ENCODE measurements around the gene LYSET. TPM values are rescaled to one million over a fixed set of nuclear protein-coding genes. Genes with fewer than 3 reads are reported as not detected.
"Not testable (repeated sequence)": the region's sequence is repeated elsewhere in the genome, so short reads cannot be mapped to it uniquely, and the experiment has no call there.

LYSET gene
- total RNA-seq, 4 donors from 2014 or later, result 0.51 to 21.8 (median 14.4) TPM

- intact Hi-C loops (cut with DNase I; ENCODE audit: low total_unique reads), result no loop called here
Measured at GRCh38 chr14:93163564-93163963, 21.6 kb upstream of the LYSET start.

DNA sequence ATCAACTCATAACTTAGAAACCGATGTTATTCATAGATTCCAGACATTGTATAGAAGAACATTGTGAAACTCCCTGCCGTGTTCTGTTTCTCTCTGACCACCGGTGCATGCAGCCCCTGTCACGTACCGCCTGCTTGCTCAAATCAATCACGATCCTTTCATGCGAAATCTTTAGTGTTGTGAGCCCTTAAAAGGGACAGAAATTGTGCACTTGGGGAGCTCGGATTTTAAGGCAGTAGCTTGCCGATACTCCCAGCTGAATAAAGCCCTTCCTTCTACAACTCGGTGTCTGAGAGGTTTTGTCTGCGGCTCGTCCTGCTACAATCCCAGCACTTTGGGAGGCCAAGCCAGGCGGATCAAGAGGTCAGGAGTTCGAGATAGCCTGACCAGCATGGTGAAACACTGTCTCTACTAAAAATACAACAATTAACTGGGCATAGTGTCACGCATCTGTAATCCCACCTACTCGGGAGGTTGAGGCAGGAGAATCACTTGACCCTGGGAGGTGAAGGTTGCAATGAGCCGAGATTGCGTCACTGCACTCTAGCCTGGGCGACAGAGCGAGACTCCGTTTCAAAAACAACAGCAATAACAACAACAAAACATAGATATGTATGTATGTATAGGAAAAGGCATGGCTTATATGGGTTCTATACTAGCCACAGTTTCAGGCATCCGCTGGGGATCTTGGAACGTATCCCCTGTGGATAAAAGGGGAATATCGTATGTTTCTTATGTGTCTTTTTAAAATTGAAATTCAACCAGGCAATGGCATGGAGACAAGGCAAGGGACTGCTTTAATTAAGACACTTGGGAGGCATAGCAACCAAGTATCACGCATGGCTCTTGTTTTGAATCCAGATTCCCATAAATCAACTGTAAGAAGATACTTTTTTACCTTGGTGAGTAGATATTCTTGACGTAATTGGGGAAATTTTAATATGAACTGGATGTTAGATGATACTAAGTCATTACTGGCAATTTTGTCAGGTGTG lies 19.5 kb upstream of the LYSET start:
- H3K27ac ChIP-seq; H3K9me3 ChIP-seq; H3K4me1 ChIP-seq; intact Hi-C loops (cut with DNase I; ENCODE audit: low total_unique reads); H3K36me3 ChIP-seq; H3K4me3 ChIP-seq; H3K27me3 ChIP-seq; DNase-seq: not testable (repeated sequence)

More at GRCh38 chr14:93163564-93163963, 21.6 kb upstream of the LYSET start:
- H3K4me3 ChIP-seq, result no peak overlapping the region
- no peaks in the 10 kb centered on the region for H3K9me3 ChIP-seq
- no peak for DNase-seq
- H3K36me3 ChIP-seq, result no peaks in the 10 kb centered on the region
- H3K4me1 ChIP-seq, result no peaks in the 10 kb centered on the region
- TF ChIP-seq, protein P1, sequence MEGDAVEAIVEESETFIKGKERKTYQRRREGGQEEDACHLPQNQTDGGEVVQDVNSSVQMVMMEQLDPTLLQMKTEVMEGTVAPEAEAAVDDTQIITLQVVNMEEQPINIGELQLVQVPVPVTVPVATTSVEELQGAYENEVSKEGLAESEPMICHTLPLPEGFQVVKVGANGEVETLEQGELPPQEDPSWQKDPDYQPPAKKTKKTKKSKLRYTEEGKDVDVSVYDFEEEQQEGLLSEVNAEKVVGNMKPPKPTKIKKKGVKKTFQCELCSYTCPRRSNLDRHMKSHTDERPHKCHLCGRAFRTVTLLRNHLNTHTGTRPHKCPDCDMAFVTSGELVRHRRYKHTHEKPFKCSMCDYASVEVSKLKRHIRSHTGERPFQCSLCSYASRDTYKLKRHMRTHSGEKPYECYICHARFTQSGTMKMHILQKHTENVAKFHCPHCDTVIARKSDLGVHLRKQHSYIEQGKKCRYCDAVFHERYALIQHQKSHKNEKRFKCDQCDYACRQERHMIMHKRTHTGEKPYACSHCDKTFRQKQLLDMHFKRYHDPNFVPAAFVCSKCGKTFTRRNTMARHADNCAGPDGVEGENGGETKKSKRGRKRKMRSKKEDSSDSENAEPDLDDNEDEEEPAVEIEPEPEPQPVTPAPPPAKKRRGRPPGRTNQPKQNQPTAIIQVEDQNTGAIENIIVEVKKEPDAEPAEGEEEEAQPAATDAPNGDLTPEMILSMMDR (IDR thresholded peaks at IDR 0.05), result no peak
- TF ChIP-seq POLR2A (IDR thresholded peaks at IDR 0.05), result no peak
- H3K27me3 ChIP-seq, result no peaks in the 10 kb centered on the region
- H3K27ac ChIP-seq, result no peak overlapping the region

DNA sequence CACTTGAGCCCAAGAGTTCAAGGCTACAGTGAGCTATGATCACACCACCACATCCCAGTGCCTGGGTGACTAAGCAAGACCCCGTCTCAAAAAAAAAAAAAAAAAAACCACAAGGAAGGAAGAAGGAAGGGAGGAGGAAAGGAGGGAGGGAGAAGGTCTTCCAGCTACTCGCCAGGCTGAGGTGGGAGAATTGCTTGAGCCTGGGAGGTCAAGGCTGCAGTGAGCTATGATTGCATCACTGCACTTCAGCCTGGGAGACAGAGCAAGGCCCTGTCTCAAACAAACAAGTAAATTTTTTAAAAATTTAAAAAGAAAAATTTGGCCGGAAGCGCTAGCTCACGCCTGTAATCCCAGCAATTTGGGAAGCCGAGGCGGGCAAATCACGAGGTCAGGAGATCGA lies 16.5 kb upstream of the LYSET start:
- intact Hi-C loops (cut with DNase I; ENCODE audit: low total_unique reads), result not testable (repeated sequence)

DNA sequence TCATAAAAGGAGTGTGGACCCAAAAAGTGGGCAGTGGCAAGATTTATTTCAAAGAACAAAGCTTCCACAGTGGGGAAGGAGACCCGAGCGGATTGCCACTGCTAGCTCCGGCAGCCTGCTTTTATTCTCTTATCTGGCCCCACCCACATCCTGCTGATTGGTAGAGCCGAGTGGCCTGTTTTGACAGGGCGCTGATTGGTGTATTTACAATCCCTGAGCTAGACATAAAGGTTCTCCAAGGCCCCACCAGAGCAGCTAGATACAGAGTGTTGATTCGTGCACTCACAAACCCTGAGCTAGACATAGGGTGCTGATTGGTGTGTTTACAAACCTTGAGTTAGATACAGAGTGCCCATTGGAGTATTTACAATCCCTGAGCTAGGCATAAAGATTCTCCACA lies 15.5 kb upstream of the LYSET start:
- H3K4me3 ChIP-seq; intact Hi-C loops (cut with DNase I; ENCODE audit: low total_unique reads); DNase-seq; H3K27ac ChIP-seq; H3K36me3 ChIP-seq; H3K9me3 ChIP-seq; H3K27me3 ChIP-seq; H3K4me1 ChIP-seq: not testable (repeated sequence)

More for the DNA sequence above, 16.5 kb upstream of the LYSET start:
- not testable (repeated sequence) for H3K4me3 ChIP-seq, H3K27ac ChIP-seq, H3K27me3 ChIP-seq, H3K4me1 ChIP-seq, H3K9me3 ChIP-seq, DNase-seq, H3K36me3 ChIP-seq

- H3K9me3 ChIP-seq; intact Hi-C loops (cut with DNase I; ENCODE audit: low total_unique reads); H3K27ac ChIP-seq; DNase-seq; H3K27me3 ChIP-seq; H3K4me3 ChIP-seq; H3K4me1 ChIP-seq; H3K36me3 ChIP-seq: not testable (repeated sequence)
Measured at GRCh38 chr14:93170141-93170540, 15.0 kb upstream of the LYSET start.

GRCh38 chr14:93171376-93171775 lies 13.7 kb upstream of the LYSET start:
- H3K36me3 ChIP-seq, result no peaks in the 10 kb centered on the region
- intact Hi-C loops (cut with DNase I; ENCODE audit: low total_unique reads), result no loop called here
- TF ChIP-seq, protein P1 (IDR thresholded peaks at IDR 0.05), result no peak
- no peak for TF ChIP-seq POLR2A (IDR thresholded peaks at IDR 0.05)
- no peak overlapping the region for H3K27ac ChIP-seq
- no peak overlapping the region for H3K4me3 ChIP-seq
- H3K27me3 ChIP-seq, result no peaks in the 10 kb centered on the region
- no peaks in the 10 kb centered on the region for H3K9me3 ChIP-seq
- H3K4me1 ChIP-seq, result no peaks in the 10 kb centered on the region
- no peak for DNase-seq

GRCh38 chr14:93173943-93174395 lies 11.1 kb upstream of the LYSET start:
- Histone ChIP-seq H3K4me3 (no peak overlapping the region), H3K27me3 (no peaks in the 10 kb centered on the region), H3K9me3 (no peaks in the 10 kb centered on the region), H3K36me3 (no peaks in the 10 kb centered on the region), H3K4me1 (no peaks in the 10 kb centered on the region), H3K27ac (no peak overlapping the region)
- TF ChIP-seq, protein P1 (IDR thresholded peaks at IDR 0.05), result no peak
- TF ChIP-seq POLR2A (IDR thresholded peaks at IDR 0.05), result no peak
- no peak for DNase-seq
- intact Hi-C loops (cut with DNase I; ENCODE audit: low total_unique reads), result no loop called here

- H3K36me3 ChIP-seq; H3K27me3 ChIP-seq; H3K27ac ChIP-seq; intact Hi-C loops (cut with DNase I; ENCODE audit: low total_unique reads); H3K4me3 ChIP-seq; H3K9me3 ChIP-seq; H3K4me1 ChIP-seq; DNase-seq: not testable (repeated sequence)
Measured at GRCh38 chr14:93174731-93175130, 10.4 kb upstream of the LYSET start.
